Activated effector memory CD4-positive, alpha-beta T cell treated with anti-CD3 and anti-CD28 coated beads, Interleukin-2, amount 50 U/mL, for 16 hours (primary cell): ENCODE measurements around the gene PKP4.
"Not testable (repeated sequence)": the region's sequence is repeated elsewhere in the genome, so short reads cannot be mapped to it uniquely, and the experiment has no call there.

Experiments
- DNase-seq: peaks from one replicate; pipeline ENCODE4 v3.0.0-alpha.2; 2020

PKP4 gene

GRCh38 chr2:158467248-158467647, 10.5 kb downstream of the PKP4 start:
- no peak for DNase-seq

- DNase-seq: not testable (repeated sequence)
Measured at GRCh38 chr2:158472829-158473228, 16.1 kb downstream of the PKP4 start.

GRCh38 chr2:158473300-158473699, 16.5 kb downstream of the PKP4 start:
- DNase-seq: not testable (repeated sequence)

- DNase-seq: no peak
Measured at GRCh38 chr2:158473719-158474392, 17.1 kb downstream of the PKP4 start.

GRCh38 chr2:158474526-158475011, 17.8 kb downstream of the PKP4 start:
- DNase-seq: not testable (repeated sequence)

GRCh38 chr2:158477202-158477601, 20.4 kb downstream of the PKP4 start:
- no peak for DNase-seq

GRCh38 chr2:158478237-158478636, 21.5 kb downstream of the PKP4 start:
- DNase-seq: no peak

- no peak for DNase-seq
Measured at GRCh38 chr2:158478816-158479215, 22.1 kb downstream of the PKP4 start.

- DNase-seq: no peak
Measured at GRCh38 chr2:158481116-158481515, 24.4 kb downstream of the PKP4 start.

GRCh38 chr2:158482594-158482993, 25.8 kb downstream of the PKP4 start:
- no peak for DNase-seq

- DNase-seq: no peak
Measured at GRCh38 chr2:158484892-158485556, 28.3 kb downstream of the PKP4 start.

GRCh38 chr2:158486150-158486969, 29.6 kb downstream of the PKP4 start:
- DNase-seq: no peak

- DNase-seq: no peak
Measured at GRCh38 chr2:158486970-158487325, 30.2 kb downstream of the PKP4 start.

- DNase-seq: no peak
Measured at GRCh38 chr2:158487419-158487818, 30.7 kb downstream of the PKP4 start.

GRCh38 chr2:158488442-158489216, 31.9 kb downstream of the PKP4 start:
- DNase-seq: no peak

GRCh38 chr2:158489366-158490112, 32.8 kb downstream of the PKP4 start:
- no peak for DNase-seq

GRCh38 chr2:158491072-158491471, 34.3 kb downstream of the PKP4 start:
- DNase-seq: no peak

GRCh38 chr2:158493458-158493857, 36.7 kb downstream of the PKP4 start:
- no peak for DNase-seq

- no peak for DNase-seq
Measured at GRCh38 chr2:158495175-158495574, 38.4 kb downstream of the PKP4 start.

- no peak for DNase-seq
Measured at GRCh38 chr2:158496986-158497385, 40.2 kb downstream of the PKP4 start.

GRCh38 chr2:158497486-158497885, 40.7 kb downstream of the PKP4 start:
- no peak for DNase-seq
